Spleen (tissue), 7 donors: ENCODE results near the gene BEND5.

ENCODE experiments used
- CTCF ChIP-seq, 11 experiments: fragments of 200-600 bp in 7 of 11; fragments of 450-650 bp in 4 of 11; sonication (generic) in 4 of 11; IDR thresholded peaks in 8 of 11; conservative IDR thresholded peaks in 3 of 11; 1 replicate in 7 of 11; 2 replicates in 4 of 11; pipeline versions ENCODE4 v1.4.0 to v1.8.0; 2016 to 2021; ENCODE audit warnings: antibody characterized with exemption in 11 of 11, inconsistent platforms in 4 of 11, mild to moderate bottlenecking in 1 of 11
- POLR2A ChIP-seq, 3 donors: fragments of 450-650 bp; IDR thresholded peaks; one replicate each; pipeline ENCODE4 v1.5.1; 2017; ENCODE audit warnings: antibody characterized with exemption in 3 of 3, mild to moderate bottlenecking in 1 of 3
- POLR2AphosphoS5 ChIP-seq, 3 donors: sonication (generic); formaldehyde crosslinking; IDR thresholded peaks; one replicate each; pipeline ENCODE4 v1.5.1; 2017; ENCODE audit warnings: antibody characterized with exemption in 3 of 3
- donor health status: DM: no; HTN: no; CAD: no; lungs with moderate emphysema.
- donor health status: DM: no; HTN: no; CAD: no.
- donor health status: DM: no; HTN: no; CAD: no.

GRCh38 chr1:48758976-48759375 lies 17.7 kb downstream of the BEND5 start:
- TF ChIP-seq CTCF (IDR thresholded peaks at IDR 0.05 in 8 of 11, conservative IDR thresholded peaks at IDR 0.05 in 3 of 11) (no peak), POLR2AphosphoS5 (IDR thresholded peaks at IDR 0.05) (no peak), POLR2A (IDR thresholded peaks at IDR 0.05) (no peak)
